Motor neuron (in vitro differentiated cells): ENCODE measurements around the gene CD164. TPM values are rescaled to one million over a fixed set of nuclear protein-coding genes. Genes with fewer than 3 reads are reported as not detected.

ENCODE experiments used
- ATAC-seq, 8 experiments: fragments of 200-7000 bp; cut with Tn5 transposase; replicated peaks in 6 of 8; 2 replicates each; pipeline ENCODE4 v1.8.0; 2021; ENCODE audit warnings: mild to moderate bottlenecking in 8 of 8, moderate library complexity in 8 of 8
- H3K27ac ChIP-seq, 2 donors: fragments of 250-450 bp; sonication (Bioruptor Pico); 2 replicates each; pipeline ENCODE4 v1.9.0; 2021; ENCODE audit warnings: antibody characterized with exemption in 2 of 2, mild to moderate bottlenecking in 2 of 2, moderate library complexity in 1 of 2
- H3K4me1 ChIP-seq, 2 donors: fragments of 250-450 bp; sonication (Bioruptor Pico); replicated peaks in 1 of 2; 2 replicates each; pipeline ENCODE4 v1.6.1; 2021; ENCODE audit warnings: antibody characterized with exemption in 2 of 2, mild to moderate bottlenecking in 2 of 2, moderate library complexity in 1 of 2
- H3K4me3 ChIP-seq, 5 donors: fragments of 250-450 bp; sonication (Bioruptor Pico); 2 replicates each; pipeline ENCODE4 v1.9.0; 2021; ENCODE audit warnings: antibody characterized with exemption in 5 of 5, mild to moderate bottlenecking in 5 of 5, moderate library complexity in 4 of 5
- WGBS, 10 experiments: fragments of 450-650 bp; shearing (Covaris generic); methylation state at CpG; one replicate each; pipeline ENCODE4 v1.0.0; 2022; 5-methylcytosine and 5-hydroxymethylcytosine counted together
- in situ Hi-C, 9 experiments: fragments of 400-800 bp; cut with MboI; loops; one replicate each; pipeline ENCODE4 v1.15.0; 2021; ENCODE audit warnings: low sequenced_read_pairs in 9 of 9, low pct_unique_long_range_greater_than_20kb in 2 of 9; ENCODE audit not compliant: unreplicated experiment in 9 of 9
- total RNA-seq, 8 experiments: library from RNA; unstranded; fragments of 300-600 nt; gene quantifications; 2 replicates each; pipeline versions ENCODE4 v1.2.3 to v1.2.4, GENCODE V29; 2022

CD164 gene
- total RNA-seq, 8 experiments from 2014 or later: 32.8 to 198 (median 90.8) TPM

- Histone ChIP-seq H3K4me1 (no peaks in the 10 kb centered on the region), H3K27ac (no peak overlapping the region), H3K4me3 (no peak overlapping the region)
- ATAC-seq: no peak
- in situ Hi-C loops: no loop called here
Observed at GRCh38 chr6:109331081-109331480, 51.2 kb downstream of the CD164 start.

- in situ Hi-C loops: no loop called here
- no peak overlapping the region for H3K4me3 ChIP-seq
- no peak overlapping the region for H3K27ac ChIP-seq
- WGBS, 10 experiments: 61 to 100% (median 92%) methylated on average over 1 to 2 of the region's 2 CpGs; no CpG with 5 or more reads in 3 of the 10 experiments
- ATAC-seq: no peak
- no peaks in the 10 kb centered on the region for H3K4me1 ChIP-seq
Observed at GRCh38 chr6:109330263-109330662, 52.0 kb downstream of the CD164 start.

- WGBS, 10 experiments: 4 to 60% (median 38%) methylated on average over 1 to 4 of the region's 4 CpGs; no CpG with 5 or more reads in 4 of the 10 experiments
- H3K27ac ChIP-seq: no peak overlapping the region
- peak in 5 of 8 experiments; percentile 55 to 87 (median 60) for ATAC-seq
- in situ Hi-C loops: no loop called here
- no peaks in the 10 kb centered on the region for H3K4me1 ChIP-seq
- no peak overlapping the region for H3K4me3 ChIP-seq
Observed at GRCh38 chr6:109328629-109329028, 53.6 kb downstream of the CD164 start.

GRCh38 chr6:109327959-109328358, 54.3 kb downstream of the CD164 start:
- in situ Hi-C loops: no loop called here
- no peak overlapping the region for H3K27ac ChIP-seq
- H3K4me3 ChIP-seq: no peak overlapping the region
- H3K4me1 ChIP-seq: no peaks in the 10 kb centered on the region
- ATAC-seq: no peak
- WGBS, 10 experiments: 60 to 100% (median 100%) methylated on average over 1 of the region's 1 CpG; no CpG with 5 or more reads in 4 of the 10 experiments

- WGBS, 10 experiments: 40 to 100% (median 91%) methylated on average over 1 to 4 of the region's 4 CpGs; no CpG with 5 or more reads in 1 of the 10 experiments
- no peak for ATAC-seq
- no peaks in the 10 kb centered on the region for H3K4me1 ChIP-seq
- no peak overlapping the region for H3K27ac ChIP-seq
- in situ Hi-C loops: no loop called here
- H3K4me3 ChIP-seq: no peak overlapping the region
Observed at GRCh38 chr6:109327491-109327890, 54.8 kb downstream of the CD164 start.

- Histone ChIP-seq H3K4me3 (no peak overlapping the region), H3K4me1 (no peaks in the 10 kb centered on the region), H3K27ac (no peak overlapping the region)
- no peak for ATAC-seq
- in situ Hi-C loops: no loop called here
- 50 to 80% (median 73%) methylated on average over 2 to 7 of the region's 7 CpGs; no CpG with 5 or more reads in 1 of the 10 experiments for WGBS, 10 experiments
Observed at GRCh38 chr6:109326351-109326750, 55.9 kb downstream of the CD164 start.

- Histone ChIP-seq H3K27ac (no peak overlapping the region), H3K4me1 (no peaks in the 10 kb centered on the region), H3K4me3 (no peak overlapping the region)
- 32 to 84% (median 72%) methylated on average over 2 to 8 of the region's 8 CpGs for WGBS, 10 experiments
- in situ Hi-C loops: no loop called here
- ATAC-seq: no peak
Observed at GRCh38 chr6:109325400-109325801, 56.9 kb downstream of the CD164 start.

- H3K4me1 ChIP-seq: no peaks in the 10 kb centered on the region
- in situ Hi-C loops: no loop called here
- 71 to 93% (median 84%) methylated on average over 1 to 5 of the region's 5 CpGs; no CpG with 5 or more reads in 4 of the 10 experiments for WGBS, 10 experiments
- no peak overlapping the region for H3K27ac ChIP-seq
- no peak overlapping the region for H3K4me3 ChIP-seq
- no peak for ATAC-seq
Observed at GRCh38 chr6:109323241-109323640, 59.0 kb downstream of the CD164 start.

GRCh38 chr6:109322825-109323224, 59.4 kb downstream of the CD164 start:
- no peaks in the 10 kb centered on the region for H3K4me1 ChIP-seq
- no peak for ATAC-seq
- H3K27ac ChIP-seq: no peak overlapping the region
- in situ Hi-C loops: no loop called here
- WGBS, 10 experiments: 60 to 100% (median 86%) methylated on average over 1 to 2 of the region's 2 CpGs; no CpG with 5 or more reads in 1 of the 10 experiments
- no peak overlapping the region for H3K4me3 ChIP-seq

- in situ Hi-C loops: no loop called here
- no peak for ATAC-seq
- WGBS, 10 experiments: 50 to 88% (median 81%) methylated on average over 2 to 8 of the region's 8 CpGs
- Histone ChIP-seq H3K27ac (no peak overlapping the region), H3K4me3 (no peak overlapping the region), H3K4me1 (no peaks in the 10 kb centered on the region)
Observed at GRCh38 chr6:109321752-109322151, 60.5 kb downstream of the CD164 start.

GRCh38 chr6:109320072-109320471, 62.2 kb downstream of the CD164 start:
- no peak overlapping the region for H3K27ac ChIP-seq
- WGBS, 10 experiments: 14 to 100% (median 78%) methylated on average over 1 to 2 of the region's 2 CpGs; no CpG with 5 or more reads in 1 of the 10 experiments
- H3K4me1 ChIP-seq: peaks cover 9 to 10% of the 10 kb centered on the region in 2 donors
- H3K4me3 ChIP-seq: no peak overlapping the region
- in situ Hi-C loops: no loop called here
- no peak for ATAC-seq

- peaks cover 9 to 15% of the 10 kb centered on the region in 2 donors for H3K4me1 ChIP-seq
- ATAC-seq: peak in 3 of 8 experiments; percentile 46 to 74 (median 53)
- 17 to 73% (median 58%) methylated on average over 1 to 8 of the region's 11 CpGs for WGBS, 10 experiments
Observed at GRCh38 chr6:109318328-109318876, 63.9 kb downstream of the CD164 start.

GRCh38 chr6:109316909-109317308, 65.4 kb downstream of the CD164 start:
- 82 to 100% (median 97%) methylated on average over 1 to 5 of the region's 5 CpGs; no CpG with 5 or more reads in 1 of the 10 experiments for WGBS, 10 experiments
- no peak for ATAC-seq
- no peak overlapping the region for H3K4me3 ChIP-seq
- H3K4me1 ChIP-seq: peaks cover 9 to 15% of the 10 kb centered on the region in 2 donors
- in situ Hi-C loops: no loop called here
- no peak overlapping the region for H3K27ac ChIP-seq

More at GRCh38 chr6:109318328-109318876, 63.9 kb downstream of the CD164 start:
- no peak overlapping the region for H3K4me3 ChIP-seq
- no peak overlapping the region for H3K27ac ChIP-seq
- in situ Hi-C loops: no loop called here
